ENCODE data around the gene CCDC158.

DNA sequence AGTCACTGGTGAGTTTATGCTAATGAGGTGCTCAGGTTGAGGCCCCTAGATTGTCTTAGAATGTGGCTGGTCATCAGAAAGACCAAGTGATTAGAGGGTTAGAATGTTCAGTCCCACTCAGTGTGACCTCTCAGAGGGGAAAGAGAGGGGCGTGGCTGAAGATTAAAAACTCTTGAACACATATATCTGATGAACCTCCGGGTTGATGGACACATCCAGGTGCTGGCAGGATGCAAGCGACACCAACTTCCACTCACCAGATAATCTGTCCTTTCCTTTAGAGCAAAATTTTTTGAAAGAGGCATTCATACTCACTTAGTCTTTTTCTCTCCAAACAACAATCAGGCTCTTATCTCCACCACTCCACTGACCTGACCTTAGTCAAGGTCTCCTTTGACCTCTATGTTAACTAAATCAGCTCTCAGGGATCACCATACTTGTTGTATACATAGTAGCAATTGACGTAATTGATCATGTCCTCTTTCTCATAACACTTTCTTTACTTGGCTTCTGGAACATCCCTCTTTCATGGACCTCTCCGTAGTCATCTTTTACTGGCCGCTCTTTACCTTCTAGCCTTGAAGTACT lies 155.2 kb downstream of the CCDC158 start:
- TF ChIP-seq, protein P1, sequence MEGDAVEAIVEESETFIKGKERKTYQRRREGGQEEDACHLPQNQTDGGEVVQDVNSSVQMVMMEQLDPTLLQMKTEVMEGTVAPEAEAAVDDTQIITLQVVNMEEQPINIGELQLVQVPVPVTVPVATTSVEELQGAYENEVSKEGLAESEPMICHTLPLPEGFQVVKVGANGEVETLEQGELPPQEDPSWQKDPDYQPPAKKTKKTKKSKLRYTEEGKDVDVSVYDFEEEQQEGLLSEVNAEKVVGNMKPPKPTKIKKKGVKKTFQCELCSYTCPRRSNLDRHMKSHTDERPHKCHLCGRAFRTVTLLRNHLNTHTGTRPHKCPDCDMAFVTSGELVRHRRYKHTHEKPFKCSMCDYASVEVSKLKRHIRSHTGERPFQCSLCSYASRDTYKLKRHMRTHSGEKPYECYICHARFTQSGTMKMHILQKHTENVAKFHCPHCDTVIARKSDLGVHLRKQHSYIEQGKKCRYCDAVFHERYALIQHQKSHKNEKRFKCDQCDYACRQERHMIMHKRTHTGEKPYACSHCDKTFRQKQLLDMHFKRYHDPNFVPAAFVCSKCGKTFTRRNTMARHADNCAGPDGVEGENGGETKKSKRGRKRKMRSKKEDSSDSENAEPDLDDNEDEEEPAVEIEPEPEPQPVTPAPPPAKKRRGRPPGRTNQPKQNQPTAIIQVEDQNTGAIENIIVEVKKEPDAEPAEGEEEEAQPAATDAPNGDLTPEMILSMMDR (IDR thresholded peaks at IDR 0.05): no peak
- TF ChIP-seq ZFX (IDR thresholded peaks at IDR 0.05; ENCODE audit: borderline replicate concordance): no peak
